Activated naive CD8-positive, alpha-beta T cell treated with anti-CD3 and anti-CD28 coated beads, Interleukin-2, amount 50 U/mL, for 16 hours (primary cell): ENCODE measurements around the gene IGSF8.

Experiments used
- DNase-seq: peaks from one replicate; pipeline ENCODE4 v3.0.0-alpha.2; 2020; ENCODE audit warnings: low read depth, low spot score

IGSF8 gene

GRCh38 chr1:160107512-160107911, 9.1 kb upstream of the IGSF8 start:
- no peak for DNase-seq

- DNase-seq = no peak
Observed at GRCh38 chr1:160105155-160105554, 6.7 kb upstream of the IGSF8 start.

GRCh38 chr1:160104486-160104885, 6.1 kb upstream of the IGSF8 start:
- no peak for DNase-seq

GRCh38 chr1:160103658-160104408, 5.4 kb upstream of the IGSF8 start:
- no peak for DNase-seq

- no peak for DNase-seq
Observed at GRCh38 chr1:160101717-160102522, 3.5 kb upstream of the IGSF8 start.

GRCh38 chr1:160101037-160101716, 2.8 kb upstream of the IGSF8 start:
- DNase-seq = peak; percentile 61

GRCh38 chr1:160099716-160100375, 1.4 kb upstream of the IGSF8 start:
- no peak for DNase-seq

GRCh38 chr1:160098852-160099561, 588 bp upstream of the IGSF8 start:
- DNase-seq = peak; percentile 98

- DNase-seq = no peak
Observed at GRCh38 chr1:160097151-160097910, 1.1 kb downstream of the IGSF8 start.

- no peak for DNase-seq
Observed at GRCh38 chr1:160096274-160097116, 1.9 kb downstream of the IGSF8 start.

GRCh38 chr1:160095382-160096105, 2.9 kb downstream of the IGSF8 start:
- DNase-seq = no peak

- no peak for DNase-seq
Observed at GRCh38 chr1:160094806-160095205, 3.6 kb downstream of the IGSF8 start.

- no peak for DNase-seq
Observed at GRCh38 chr1:160094291-160094625, 4.2 kb downstream of the IGSF8 start.

GRCh38 chr1:160093624-160094290, 4.7 kb downstream of the IGSF8 start:
- no peak for DNase-seq

GRCh38 chr1:160093069-160093395, 5.4 kb downstream of the IGSF8 start:
- DNase-seq = no peak

GRCh38 chr1:160092366-160093068, 5.9 kb downstream of the IGSF8 start:
- DNase-seq = no peak

GRCh38 chr1:160091666-160092223, 6.7 kb downstream of the IGSF8 start:
- no peak for DNase-seq

GRCh38 chr1:160090760-160091159, 7.7 kb downstream of the IGSF8 start:
- DNase-seq = no peak
